GM18873 (cell line): ENCODE results near the gene TET1.
"Not testable (repeated sequence)": the region's sequence is repeated elsewhere in the genome, so short reads cannot be mapped to it uniquely, and the experiment has no call there.

Experiments
- ATAC-seq: cut with Tn5 transposase; IDR thresholded peaks from one replicate; pipeline ENCODE4 v1.9.1; 2021; ENCODE audit warnings: mild to moderate bottlenecking, moderate library complexity, moderate number of reproducible peaks; ENCODE audit not compliant: unreplicated experiment, low FRiP score

The TET1 gene

GRCh38 chr10:68560186-68560942 lies at the start of gene TET1:
TSS of gene TET1 (plus strand) at chr10:68560337. CDS start at chr10:68572339, 12,002 bp downstream.
- ATAC-seq, result no peak

DNA sequence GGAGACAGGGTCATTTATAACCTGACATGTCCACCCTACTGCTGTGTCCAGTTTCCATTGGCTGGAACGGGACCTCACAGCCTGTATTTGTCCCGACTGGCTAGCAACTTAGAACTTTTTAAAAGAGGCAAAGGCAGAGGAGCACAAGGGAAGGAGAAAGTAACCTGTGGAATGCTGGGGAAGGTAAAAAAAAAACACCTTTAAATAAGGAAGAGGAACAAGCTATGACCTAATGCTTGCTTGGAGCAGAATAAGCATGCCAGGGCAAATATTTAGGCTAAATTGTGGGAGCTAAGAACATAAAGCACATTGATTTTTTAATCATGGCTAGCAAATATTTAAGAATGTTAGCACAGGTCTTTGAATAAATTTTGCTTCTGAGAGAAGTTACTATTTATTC lies 43.9 kb upstream of the TET1 start:
- not testable (repeated sequence) for ATAC-seq

DNA sequence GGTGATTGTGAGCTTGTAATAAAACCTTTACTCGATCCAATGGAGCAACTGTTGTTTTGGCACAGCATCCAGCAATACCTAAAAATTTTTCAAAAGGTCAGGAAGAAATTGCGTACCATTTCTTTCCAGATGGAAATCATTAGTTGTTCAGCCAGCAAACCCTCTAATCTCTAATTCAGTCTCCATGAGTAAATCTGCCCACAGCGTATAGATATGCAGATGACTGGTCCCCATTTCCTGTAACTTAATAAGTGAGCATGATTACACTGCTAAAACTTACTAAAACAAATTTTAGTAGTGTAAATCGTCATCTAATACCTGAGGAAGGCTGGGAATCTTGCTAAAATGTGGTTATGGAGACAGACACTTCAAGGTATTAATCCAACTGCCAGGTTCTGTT lies 43.4 kb upstream of the TET1 start:
- ATAC-seq, result no peak

DNA sequence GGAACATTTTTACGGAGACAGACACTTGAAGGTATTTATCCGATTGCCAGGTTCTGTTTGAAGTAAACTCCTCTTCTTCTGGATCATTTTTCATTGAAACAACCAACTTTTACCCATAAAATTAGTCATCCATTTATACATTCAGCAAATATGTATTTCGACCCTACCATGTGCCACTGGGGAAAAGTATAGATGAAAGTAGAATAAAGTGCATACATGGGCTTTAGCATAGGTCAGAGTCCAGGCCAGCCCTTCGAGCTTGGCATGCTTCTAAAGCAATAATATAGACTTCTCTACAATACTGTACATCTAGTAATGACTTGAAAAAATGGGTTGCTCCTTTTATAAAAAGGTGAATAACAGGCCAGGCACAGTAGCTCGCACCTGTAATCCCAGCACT lies 42.9 kb upstream of the TET1 start:
- ATAC-seq, result no peak

DNA sequence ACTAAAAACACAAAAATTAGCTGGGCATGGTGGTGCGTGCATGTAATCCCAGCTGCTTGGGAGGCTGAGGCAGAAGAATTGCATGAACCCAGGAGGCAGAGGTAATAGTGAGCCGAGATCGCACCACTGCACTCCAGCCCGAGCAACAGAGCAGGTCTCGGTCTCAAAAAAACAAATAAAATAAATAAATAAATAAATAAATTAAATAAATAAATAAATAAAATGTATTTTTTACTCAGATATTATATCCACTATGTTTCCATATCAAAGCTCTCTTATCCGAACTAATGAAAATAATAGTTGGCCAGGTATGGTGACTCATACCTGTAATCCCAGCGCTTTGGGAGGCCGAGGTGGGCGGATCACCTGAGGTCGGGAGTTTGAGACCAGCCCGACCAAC lies 41.5 kb upstream of the TET1 start:
- ATAC-seq, result not testable (repeated sequence)

DNA sequence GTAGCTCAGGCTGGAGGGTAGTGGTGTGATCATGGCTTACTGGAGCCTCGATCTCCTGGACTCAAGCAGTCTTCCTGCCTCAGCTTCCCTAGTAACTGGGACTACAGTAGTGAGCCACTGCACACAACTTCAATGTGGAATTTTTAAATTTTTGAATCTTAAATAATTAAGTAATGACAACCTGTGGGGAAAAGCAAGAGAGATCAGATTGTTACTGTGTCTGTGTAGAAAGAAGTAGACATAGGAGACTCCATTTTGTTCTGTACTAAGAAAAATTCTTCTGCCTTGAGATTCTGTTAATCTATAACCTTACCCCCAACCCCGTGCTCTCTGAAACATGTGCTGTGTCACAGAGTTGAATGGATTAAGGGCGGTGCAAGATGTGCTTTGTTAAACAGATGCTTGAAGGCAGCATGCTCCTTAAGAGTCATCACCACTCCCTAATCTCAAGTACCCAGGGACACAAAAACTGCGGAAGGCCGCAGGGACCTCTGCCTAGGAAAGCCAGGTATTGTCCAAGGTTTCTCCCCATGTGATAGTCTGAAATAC lies 34.6 kb upstream of the TET1 start:
- ATAC-seq, result not testable (repeated sequence)

GRCh38 chr10:68526634-68527307 lies 33.4 kb upstream of the TET1 start:
- ATAC-seq, result peak; percentile 56

- no peak for ATAC-seq
Observed at GRCh38 chr10:68536973-68537372, 23.2 kb upstream of the TET1 start.

DNA sequence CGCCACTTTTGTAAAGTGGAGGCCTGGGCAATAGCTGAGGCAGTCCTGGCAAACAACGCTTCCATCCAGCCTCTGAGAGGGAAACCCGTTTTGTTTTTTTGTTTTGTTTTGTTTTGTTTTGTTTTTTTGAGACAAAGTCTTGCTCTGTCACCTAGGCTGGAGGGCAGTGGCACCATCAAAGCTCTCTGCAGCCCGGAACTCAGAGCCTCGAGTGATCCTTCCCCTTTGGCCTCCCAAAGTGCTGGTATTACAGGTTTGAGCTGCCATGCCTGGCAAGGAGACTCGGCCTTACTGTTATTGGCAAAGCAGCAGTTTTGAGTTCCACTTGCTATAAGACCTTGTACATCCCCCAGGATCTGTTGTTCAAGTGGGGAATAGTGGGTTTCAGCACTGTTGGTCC lies 22.3 kb upstream of the TET1 start:
- no peak for ATAC-seq

GRCh38 chr10:68543004-68543918 lies 16.9 kb upstream of the TET1 start:
- ATAC-seq, result no peak

DNA sequence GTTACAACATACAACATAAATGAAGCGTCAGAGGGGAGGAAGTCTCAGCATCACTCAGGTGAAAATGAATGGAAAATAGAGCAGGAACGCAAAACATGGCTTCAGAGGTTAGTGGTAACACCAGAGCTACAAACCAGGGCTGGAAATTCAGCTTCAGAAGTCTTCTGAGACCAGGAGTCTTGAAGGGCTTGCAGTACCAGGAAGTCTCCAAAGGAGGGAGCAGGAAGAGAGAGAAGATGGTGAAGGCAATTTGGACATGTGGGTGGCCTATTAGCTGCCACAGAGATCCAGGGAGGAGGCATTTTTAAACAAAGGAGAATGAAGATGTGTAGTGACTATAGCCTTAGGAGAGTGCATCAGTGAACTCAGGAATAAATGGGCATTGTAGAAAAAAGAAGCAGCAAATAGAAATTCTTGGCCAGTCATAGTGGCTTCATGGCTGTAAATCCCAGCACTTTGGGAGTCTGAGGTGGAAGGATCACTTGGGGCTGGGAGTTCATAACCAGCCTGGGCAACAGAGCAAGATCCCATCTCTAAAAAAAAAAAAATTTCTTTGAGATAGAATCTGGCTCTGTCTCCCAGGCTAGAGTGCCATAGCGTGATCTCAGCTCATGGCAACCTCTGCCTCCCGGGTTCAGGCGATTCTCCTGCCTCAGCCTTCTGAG lies 9.3 kb upstream of the TET1 start:
- ATAC-seq, result no peak

DNA sequence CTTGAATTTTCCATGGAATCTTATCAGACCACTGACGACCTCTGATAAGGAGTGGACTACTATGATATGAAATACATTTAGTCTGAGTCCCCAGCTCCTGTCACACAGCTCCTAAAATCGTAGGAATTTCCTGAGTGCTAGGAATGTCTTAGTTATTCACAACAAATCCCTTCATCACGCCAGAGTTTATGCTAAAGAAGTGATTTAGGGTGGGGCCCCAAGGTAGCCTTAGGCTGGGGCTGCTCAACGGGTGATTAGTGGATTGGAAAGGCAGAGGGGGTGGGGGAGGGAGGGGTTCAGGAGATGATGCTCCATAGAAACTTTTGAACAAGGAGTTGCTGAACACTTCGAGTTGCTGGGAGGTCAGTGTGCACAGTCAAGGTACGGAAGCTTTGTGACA lies 7.0 kb upstream of the TET1 start:
- ATAC-seq, result no peak

GRCh38 chr10:68553599-68553998 lies 6.5 kb upstream of the TET1 start:
- ATAC-seq, result no peak

- ATAC-seq, result no peak
Observed at GRCh38 chr10:68558478-68558877, 1.7 kb upstream of the TET1 start.

DNA sequence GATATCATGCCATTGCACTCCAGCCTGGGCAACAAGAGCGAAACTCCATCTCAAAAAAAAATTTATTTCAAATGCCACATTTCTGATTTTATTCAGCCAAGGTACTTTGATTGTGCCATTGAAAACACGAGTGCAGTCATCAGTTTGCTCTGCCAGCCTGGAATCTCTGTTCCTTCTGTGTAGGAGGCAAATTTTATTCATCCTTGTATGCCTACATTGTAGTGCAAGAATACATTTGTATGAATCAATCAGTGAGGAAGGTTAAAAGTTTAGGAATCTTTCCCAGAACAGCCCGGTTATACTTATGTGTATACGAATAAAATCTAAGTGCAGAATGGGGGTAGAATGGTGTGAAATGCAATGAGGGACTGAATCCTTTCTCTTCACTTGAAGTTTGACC lies 886 bp upstream of the TET1 start:
- ATAC-seq, result no peak

GRCh38 chr10:68559841-68560185 lies 324 bp upstream of the TET1 start:
- no peak for ATAC-seq

- no peak for ATAC-seq
Observed at GRCh38 chr10:68560943-68561864, 1.1 kb downstream of the TET1 start.

DNA sequence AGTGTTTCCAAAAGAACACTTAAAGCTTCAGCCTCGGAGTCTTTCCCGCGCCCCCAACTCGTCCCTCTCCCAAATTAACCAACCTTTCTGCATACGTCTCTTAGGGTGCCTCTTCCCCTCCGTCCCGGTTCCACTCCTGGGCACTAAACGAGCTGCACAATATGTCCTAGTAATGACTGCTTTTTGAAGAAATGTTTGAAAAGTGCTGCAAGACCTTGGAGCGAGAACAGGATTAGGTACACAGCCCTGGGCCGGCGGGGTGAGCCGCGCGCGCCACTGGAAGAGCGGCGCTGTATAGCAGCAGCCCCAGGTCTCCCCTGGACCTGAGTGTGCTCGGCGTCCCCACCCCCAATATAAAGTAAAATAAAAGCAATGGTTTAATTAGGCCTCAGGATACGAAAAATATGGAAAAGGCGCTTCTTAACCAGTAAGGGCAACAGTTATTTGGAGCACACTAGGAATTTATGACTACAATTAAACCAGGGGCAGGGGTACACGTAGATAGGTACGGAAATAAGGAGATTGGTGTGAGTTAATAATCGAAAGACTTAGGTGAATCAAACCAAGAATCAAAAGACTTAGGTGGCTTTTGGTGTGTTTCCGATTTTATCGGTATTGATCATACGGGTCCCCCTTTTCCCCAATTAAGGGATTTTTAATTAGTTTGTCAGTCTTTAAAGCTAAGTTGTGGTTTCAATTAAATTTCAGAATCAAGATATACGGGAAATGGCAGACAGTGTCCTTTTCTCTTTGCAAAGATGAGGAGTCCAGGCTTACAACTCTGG lies 1.9 kb downstream of the TET1 start:
- ATAC-seq, result no peak
